ACHN (cell line): Measurements from ENCODE around the gene MRGPRD.
A peak's percentile ranks its signal among the peaks of the same experiment; 100 is the strongest.
"Not testable (repeated sequence)": the region's sequence is repeated elsewhere in the genome, so short reads cannot be mapped to it uniquely, and the experiment has no call there.

Experiments used
- DNase-seq: peaks from one replicate; pipeline ENCODE4 v3.0.0-alpha.2; 2015
- in situ Hi-C: cut with HindIII; loops from 2 replicates; pipeline ENCODE4 v1.10.0; 2017; ENCODE audit warnings: low sequenced_read_pairs, low pct_ligation_motif_present, low pct_unique_long_range_greater_than_20kb

MRGPRD gene

GRCh38 chr11:69007975-69008381 is 27.2 kb upstream of the MRGPRD start:
- in situ Hi-C loops, result no loop called here
- DNase-seq, result no peak

DNA sequence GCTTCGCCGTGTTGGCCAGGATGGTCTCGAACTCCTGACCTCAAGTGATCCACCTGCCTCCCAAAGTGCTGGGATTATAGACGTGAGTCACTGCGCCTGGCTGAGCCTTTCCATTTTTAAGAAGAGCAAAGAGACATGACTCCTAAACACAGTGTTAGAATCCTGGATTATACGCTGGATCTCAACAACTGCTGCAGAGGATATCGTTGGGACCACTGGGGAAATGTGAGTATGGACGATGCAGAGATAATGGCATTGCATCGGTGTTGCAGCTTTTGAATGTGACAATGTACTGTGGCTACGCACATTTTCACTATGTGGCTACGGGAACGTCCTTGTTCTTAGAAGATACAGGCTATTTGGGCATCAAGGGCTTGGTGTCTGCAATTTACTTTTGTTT is 26.0 kb upstream of the MRGPRD start:
- in situ Hi-C loops, result no loop called here
- no peak for DNase-seq

DNA sequence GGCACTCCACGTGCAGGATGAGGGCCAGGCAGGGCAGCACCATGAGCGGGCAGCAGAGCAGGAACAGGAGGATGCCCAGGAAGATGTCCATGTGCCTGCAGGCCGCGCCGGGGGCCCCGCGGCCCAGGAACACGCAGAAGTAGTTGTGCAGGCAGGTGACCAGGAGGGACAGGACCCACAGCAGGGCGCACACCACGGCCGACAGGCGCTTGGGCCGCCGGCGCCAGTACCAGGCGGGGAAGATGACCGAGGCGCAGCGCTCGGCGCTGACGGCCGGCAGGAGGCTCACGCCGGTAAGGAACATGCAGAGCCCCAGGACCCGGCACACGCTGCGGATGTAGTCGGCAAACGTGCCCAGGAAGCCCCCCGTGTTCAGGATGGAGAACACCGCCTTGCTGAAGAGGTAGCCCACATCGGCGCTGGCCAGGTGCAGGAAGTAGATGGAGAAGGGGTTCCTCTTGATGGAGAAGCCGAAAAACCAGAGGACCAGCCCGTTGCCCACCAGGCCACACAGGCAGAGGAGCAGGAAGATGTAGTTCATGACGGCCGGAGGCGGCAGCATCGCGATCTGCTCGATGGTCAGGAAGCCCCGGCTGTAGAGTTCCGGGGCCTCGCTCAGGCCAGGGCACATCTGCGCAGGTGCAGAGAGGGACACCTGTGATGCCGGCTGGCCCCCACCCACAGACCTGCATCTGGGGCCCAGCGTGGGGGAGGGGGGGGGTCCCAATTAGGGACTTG is 25.0 kb upstream of the MRGPRD start:
- in situ Hi-C loops, result no loop called here
- no peak for DNase-seq

DNA sequence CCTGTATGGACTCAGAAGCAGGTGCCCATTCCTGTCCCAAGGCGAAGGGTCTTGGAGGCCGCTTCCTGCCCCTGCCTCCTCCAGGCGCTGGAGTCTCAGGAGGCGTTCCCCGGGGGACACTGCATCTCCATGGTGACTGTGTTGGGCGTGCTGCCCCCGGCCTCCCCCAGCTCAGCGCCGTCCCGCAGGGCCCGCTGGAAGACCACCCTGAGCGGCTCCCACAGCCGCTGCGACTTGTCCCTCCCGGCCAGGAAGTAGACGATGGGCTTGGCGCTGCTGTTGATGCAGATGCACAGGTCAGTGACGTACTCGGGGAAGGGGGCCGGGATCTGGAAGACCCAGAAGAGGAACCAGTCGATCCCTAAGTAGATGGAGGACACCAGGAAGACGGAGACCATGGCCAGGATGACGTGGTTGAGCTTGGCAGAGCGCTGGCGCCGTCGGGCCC is 24.4 kb upstream of the MRGPRD start:
- no peak for DNase-seq
- in situ Hi-C loops, result no loop called here

GRCh38 chr11:69004411-69005182 is 23.8 kb upstream of the MRGPRD start:
- in situ Hi-C loops, result no loop called here
- no peak for DNase-seq

- no peak for DNase-seq
- in situ Hi-C loops, result no loop called here
These were observed 23.1 kb upstream of the MRGPRD start for GRCh38 chr11:69003866-69004367.

DNA sequence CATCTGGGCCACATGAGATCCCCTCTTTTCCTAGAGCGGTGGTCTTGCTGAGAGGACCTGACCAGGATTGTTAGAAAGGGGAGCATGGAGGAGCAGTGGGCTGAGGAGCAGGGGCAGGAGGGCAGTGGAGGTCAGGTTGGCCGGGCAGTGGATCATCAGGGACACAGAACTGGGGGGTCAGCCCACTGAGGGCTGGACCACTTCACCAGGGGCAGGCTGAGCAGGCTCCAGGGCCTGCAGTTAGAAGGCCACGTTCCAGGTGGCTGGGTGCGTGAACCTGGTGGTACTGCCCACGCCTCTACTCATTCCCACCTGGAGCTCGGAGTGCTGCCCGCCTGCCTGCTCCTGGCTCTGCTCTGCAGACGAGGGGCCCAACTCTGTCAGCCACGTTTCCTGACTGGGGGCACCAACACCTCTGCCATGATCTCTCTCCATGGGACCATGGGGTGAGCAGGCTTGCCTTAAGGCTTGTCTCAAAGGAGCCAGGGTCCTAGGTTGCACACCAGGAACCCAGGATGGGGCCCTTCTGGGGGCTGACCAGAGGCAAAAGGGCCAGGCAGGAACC is 22.6 kb upstream of the MRGPRD start:
- DNase-seq, result no peak
- in situ Hi-C loops, result no loop called here

DNA sequence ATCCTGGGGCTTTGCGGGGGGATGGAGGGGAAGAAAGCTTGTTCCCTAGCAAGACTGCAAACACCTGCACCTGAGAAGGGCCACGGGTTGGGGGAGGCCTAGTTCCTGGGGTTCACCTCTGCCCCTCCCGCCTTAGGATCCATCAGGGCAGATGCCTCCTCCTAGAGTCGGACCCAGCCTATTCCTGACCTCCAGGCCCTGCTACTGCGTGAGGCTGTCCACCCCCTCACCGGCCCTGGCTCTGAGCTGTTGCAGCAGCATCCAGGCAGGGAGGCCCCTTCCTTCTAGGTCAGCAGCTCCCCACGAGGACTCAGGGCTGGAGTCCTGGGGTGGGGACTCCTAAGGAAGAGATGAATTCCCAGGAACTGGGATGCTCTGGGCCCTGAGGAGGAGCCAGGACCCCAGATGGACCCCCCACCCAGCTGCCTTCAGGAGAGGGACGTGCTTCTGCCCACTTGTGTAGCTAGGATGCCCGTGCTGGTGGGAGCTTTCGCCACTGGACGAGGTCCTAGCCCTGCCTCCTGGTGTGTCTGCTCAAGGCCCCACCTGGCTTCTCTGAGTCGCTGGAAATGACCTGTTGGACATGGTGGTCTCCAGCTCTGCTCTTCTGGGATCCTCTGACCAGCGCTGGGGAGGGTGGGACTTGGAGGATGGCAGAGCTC is 21.9 kb upstream of the MRGPRD start:
- in situ Hi-C loops, result no loop called here
- DNase-seq, result no peak

GRCh38 chr11:69002110-69002569 is 21.4 kb upstream of the MRGPRD start:
- no peak for DNase-seq
- in situ Hi-C loops, result no loop called here

DNA sequence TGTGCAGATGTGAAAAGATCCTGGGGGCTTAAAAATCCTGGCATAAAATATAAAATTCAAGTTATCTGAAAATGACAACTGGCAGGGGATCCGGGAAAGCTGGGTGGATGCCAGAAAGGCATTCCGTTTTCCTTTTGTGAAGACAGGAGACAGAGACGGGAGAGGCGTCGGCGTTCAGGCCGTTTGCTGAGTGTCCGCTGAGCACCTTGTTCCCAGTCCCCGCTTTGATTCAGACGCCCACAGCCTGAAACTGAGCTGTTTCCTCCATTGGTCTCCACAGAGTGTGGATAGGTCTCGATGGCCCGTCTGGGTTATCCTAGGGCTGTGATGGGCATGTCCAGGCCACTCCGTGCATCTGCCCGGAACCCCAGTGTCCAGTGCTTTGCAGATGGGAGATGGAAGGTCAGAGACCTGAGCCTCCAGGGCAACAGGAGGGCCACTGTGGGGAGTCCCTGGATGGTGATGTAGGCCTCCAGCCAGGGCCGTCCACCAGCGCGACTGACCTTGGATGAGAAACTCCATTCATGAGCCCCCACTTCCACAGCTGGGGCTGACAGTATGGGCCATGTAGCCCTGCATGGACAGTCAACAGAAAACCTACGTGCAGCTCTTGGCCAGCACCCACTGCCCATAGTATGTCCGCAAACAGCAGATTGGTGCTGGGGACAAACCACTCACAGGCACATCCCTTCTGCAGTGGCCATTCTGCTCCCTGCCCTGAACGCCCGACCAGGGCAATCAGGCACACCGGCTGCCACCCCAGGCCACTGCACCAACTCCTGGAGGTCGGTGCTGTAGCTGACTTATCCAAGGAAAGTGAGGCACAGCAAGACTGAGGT is 20.7 kb upstream of the MRGPRD start:
- no peak for DNase-seq
- in situ Hi-C loops, result no loop called here

DNA sequence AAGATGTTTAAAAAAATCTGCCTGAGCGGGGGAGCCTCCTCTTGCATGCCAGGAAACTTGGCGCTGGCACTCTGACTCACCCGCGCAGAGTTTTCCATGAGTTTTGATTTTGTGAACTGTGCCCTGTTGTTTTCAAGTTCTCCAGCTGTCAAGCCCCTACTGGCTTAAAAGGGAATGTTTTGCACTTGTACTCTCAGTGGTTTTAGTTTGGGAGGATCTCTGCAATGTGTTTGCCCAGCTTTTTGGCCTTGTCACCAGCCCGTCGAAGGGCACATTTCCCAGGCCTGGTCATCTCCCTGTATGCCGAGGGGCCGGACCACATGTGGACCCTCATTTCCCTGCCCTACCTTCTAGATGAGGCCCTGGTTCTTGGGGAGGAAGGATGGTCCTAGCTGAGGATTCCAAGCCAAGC is 20.1 kb upstream of the MRGPRD start:
- in situ Hi-C loops, result no loop called here
- DNase-seq, result peak; percentile 36

- in situ Hi-C loops, result no loop called here
- no peak for DNase-seq
These were observed 19.6 kb upstream of the MRGPRD start for GRCh38 chr11:69000391-69000790.

GRCh38 chr11:68999748-69000355 is 19.1 kb upstream of the MRGPRD start:
- DNase-seq, in situ Hi-C loops: not testable (repeated sequence)

DNA sequence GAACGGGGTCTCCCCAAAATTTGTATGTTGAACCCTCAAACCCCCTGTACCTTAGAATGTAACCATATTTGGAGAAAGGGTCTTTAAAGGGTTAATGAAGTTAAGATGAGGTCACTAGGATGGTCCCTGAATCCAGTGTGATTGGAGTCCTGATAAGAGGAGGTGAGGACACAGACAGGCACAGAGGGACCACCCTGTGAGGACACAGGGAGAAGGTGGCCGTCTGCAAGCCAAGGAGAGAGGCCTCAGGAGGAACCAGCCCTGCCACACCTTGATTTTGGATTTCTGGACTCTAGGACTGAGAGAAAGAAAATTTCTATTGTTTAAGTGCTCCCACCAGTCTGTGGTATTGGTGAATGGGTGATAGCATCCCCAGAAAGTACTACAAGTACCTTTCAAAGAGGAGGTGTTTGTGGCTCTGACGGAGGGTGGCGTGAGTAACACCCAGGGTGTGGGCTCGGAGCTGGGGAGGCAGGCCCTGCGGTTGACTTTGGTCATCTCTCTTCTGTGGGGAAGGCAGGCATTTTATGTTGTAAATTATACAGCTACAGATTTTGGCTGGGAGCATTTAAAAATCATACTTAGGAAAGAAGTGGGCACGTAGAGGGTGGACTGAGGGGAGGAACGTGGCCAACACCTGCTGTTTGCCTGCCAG is 18.4 kb upstream of the MRGPRD start:
- no peak for DNase-seq
- in situ Hi-C loops, result no loop called here

GRCh38 chr11:68998390-68998911 is 17.7 kb upstream of the MRGPRD start:
- no peak for DNase-seq
- in situ Hi-C loops, result no loop called here

DNA sequence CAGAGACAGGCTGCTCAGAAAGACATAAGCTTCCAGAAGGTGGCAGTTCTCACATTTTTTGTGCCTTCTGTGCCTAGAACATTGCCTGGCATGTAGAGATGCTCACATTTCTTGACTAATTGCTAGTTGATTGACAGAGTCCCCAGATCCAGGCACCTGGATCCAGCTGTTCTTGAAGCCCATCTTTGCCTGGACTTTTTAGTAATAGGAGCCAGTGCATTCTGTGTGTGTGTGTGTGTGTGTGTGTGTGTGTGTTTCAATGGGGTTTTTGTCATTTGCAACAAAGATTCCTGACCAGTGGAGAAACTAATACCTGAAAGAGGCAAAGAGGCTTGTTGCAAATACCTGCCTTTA is 17.2 kb upstream of the MRGPRD start:
- in situ Hi-C loops, result no loop called here
- DNase-seq, result no peak
